OCI-LY1 (cell line): ENCODE measurements around the gene RAB15.
"Not testable (repeated sequence)": the region's sequence is repeated elsewhere in the genome, so short reads cannot be mapped to it uniquely, and the experiment has no call there.

Experiments used
- CTCF ChIP-seq: fragments of 200-600 bp; sonication (generic), shearing (Covaris generic); IDR thresholded peaks from 2 replicates; pipeline ENCODE4 v1.5.1; 2017; ENCODE audit warnings: mild to moderate bottlenecking, antibody characterized with exemption, low read length, moderate library complexity, mixed read lengths
- EZH2 ChIP-seq: fragments of 200-600 bp; sonication (generic), shearing (Covaris generic); IDR thresholded peaks from 2 replicates; pipeline ENCODE4 v1.8.0; 2017; ENCODE audit warnings: borderline replicate concordance, mixed run types, mild to moderate bottlenecking, antibody characterized with exemption, low read length, moderate library complexity, mixed read lengths

GRCh38 chr14:64913477-64913876 lies 58.7 kb downstream of the RAB15 start:
- TF ChIP-seq CTCF, EZH2: not testable (repeated sequence)
